HG03439 (cell line): Measurements from ENCODE around the gene SETD3.

Experiments
- ATAC-seq: cut with Tn5 transposase; IDR thresholded peaks from one replicate; pipeline ENCODE4 v1.9.1; 2021; ENCODE audit warnings: mild to moderate bottlenecking, moderate library complexity; ENCODE audit not compliant: unreplicated experiment

Gene SETD3

GRCh38 chr14:99401211-99401610 is 79.4 kb downstream of the SETD3 start:
- ATAC-seq, result no peak

DNA sequence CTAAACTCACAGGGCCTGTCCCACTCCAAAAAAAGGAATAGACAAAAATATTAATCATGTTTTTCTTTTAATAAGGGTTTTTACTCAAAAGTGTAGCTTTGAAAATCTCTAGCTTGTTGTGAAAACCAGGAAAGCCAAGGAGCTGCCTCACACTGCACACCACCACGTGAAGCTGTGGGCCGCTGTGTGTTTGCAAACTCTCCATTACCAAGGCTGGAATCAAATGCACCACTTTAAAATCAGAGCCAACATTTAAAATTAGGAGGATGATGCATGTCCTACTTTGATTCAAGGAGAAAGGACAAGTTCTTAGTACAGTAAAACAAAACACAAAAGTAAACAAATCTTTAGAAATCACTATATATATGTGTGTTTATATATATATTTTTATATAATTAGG is 83.0 kb downstream of the SETD3 start:
- ATAC-seq, result no peak

DNA sequence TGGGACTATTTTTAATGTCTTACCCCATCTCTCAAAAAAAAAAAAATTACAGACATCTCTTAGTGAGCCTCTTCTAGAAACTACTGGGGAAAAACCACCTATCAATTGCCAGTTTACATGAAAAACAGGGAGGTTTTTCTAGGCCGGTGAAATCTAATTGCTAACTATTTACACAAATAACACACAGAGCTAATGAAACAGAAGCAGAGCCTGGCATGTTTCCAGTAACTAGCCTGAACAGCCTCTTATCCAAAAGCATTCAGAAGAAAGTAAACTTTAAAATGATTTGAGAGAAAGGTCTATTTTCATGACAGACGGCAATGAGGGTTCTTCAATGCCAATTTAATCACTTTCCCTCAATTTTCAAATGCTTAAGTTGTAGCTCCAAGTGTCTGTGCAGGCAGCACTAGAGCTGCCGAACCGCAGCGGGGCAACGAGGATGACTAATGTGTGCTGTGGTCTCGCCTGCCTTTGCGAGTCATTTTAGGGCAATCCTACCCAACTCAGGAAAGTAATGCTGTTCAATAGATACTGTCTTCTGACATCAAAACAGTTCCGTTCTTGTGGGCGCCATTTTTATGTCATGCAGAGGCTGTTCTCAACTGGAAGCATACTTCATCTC is 84.6 kb downstream of the SETD3 start:
- ATAC-seq, result no peak

DNA sequence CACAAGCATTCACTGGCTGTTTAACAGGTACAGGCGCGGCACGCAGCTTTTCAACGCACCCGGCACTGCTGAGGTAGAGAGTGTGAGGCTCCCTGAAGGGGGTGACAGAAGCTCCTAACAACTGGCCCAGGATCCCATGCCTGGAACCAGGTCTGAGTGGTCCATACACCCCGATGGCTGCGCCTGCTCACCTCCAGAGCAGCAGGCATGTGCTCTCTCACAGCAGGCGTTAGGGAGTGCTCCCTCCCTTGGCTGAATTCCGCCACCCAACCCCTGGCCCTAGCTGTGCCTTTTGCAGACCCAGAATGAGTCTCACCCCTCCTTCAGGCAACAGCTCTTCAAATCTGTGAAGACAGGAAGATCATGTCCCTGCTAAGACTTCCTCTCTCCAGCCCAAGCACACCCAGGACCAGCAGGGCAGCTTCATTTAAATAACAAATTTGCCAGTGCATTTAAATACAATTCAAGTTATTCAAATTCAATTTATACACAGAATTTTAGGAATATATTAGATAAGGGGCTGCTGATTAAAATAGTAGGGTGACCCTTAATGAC is 86.0 kb downstream of the SETD3 start:
- ATAC-seq, result no peak

- ATAC-seq, result no peak
These were observed 87.5 kb downstream of the SETD3 start for GRCh38 chr14:99393059-99393655.

GRCh38 chr14:99391671-99392070 is 89.0 kb downstream of the SETD3 start:
- no peak for ATAC-seq

DNA sequence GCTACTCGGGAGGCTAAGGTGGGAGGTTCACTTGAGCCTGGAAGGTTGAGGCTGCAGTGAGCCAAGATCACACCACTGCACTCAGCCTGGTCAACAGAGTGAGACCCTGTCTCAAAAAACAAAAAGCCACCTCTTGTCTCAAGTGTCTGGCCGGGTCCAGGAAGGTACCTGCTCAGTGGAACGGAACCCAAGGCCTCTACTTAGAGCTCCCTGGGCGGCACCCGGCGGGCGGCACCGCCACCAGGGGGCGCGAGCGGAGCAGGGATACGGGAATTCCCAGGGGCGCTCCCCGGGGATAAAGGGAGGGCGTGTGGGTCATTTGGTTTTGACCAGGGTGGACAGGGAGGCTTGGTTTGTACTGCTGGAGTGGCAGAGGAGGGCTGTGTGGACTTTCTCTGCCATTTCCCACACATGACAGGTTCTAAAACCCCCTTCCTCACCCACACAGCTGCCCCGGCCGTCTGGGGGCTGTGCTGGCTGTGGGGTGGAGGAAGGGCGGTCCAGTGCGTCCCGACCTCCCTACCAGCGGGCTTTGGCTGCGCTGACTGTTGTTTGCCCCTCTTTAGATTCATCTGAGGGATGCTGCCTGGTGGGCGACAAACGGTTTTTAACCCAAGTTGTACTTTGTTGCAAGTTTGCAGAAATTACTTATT is 91.4 kb downstream of the SETD3 start:
- no peak for ATAC-seq

- ATAC-seq, result no peak
These were observed 92.4 kb downstream of the SETD3 start for GRCh38 chr14:99388286-99388685.

GRCh38 chr14:99387880-99388279 is 92.8 kb downstream of the SETD3 start:
- ATAC-seq, result no peak

DNA sequence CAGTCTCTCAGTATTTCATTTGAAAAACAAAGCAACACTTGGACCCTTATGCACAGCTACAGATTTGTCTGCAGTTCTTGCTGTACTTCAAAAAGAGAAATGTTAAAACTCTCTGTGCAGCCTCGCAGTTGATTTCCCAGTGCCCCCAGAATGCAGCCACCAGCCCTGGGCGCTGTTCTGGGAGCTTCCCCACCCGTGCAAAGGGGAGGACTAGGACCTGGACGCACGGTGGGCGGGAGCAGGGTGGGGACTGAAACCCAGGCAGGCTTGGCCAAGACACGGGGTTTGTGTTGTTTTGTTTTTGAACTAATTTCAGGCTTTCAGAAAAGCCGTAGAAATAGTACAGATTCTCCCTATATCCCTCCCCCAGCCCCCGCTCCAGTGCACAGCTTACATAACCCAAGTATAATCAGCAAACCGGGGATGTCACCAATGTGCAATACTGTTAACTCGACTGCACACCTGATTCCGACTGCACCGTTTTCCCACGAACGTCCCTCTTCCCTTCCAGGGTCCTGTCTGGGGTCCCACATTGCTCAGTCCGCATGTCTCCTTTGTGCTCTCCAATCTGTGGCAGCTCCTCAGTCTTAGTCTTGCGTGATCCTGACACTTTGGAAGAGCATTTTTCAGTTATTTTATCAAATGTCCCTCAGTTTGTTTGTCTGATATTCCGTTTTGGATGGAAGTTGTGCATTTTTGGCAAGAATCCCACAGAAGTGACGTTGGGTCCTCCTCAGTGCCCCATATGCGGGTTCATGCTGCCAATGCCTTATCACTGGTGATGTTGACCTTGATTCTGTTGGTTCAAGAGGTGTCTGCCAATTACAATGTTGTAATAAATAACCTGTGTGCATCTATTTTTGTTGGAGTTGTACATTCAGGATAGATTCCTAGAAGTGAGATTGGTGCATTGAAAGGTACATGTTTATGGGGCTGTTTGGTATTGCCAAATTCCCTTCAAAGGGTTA is 95.9 kb downstream of the SETD3 start:
- no peak for ATAC-seq

DNA sequence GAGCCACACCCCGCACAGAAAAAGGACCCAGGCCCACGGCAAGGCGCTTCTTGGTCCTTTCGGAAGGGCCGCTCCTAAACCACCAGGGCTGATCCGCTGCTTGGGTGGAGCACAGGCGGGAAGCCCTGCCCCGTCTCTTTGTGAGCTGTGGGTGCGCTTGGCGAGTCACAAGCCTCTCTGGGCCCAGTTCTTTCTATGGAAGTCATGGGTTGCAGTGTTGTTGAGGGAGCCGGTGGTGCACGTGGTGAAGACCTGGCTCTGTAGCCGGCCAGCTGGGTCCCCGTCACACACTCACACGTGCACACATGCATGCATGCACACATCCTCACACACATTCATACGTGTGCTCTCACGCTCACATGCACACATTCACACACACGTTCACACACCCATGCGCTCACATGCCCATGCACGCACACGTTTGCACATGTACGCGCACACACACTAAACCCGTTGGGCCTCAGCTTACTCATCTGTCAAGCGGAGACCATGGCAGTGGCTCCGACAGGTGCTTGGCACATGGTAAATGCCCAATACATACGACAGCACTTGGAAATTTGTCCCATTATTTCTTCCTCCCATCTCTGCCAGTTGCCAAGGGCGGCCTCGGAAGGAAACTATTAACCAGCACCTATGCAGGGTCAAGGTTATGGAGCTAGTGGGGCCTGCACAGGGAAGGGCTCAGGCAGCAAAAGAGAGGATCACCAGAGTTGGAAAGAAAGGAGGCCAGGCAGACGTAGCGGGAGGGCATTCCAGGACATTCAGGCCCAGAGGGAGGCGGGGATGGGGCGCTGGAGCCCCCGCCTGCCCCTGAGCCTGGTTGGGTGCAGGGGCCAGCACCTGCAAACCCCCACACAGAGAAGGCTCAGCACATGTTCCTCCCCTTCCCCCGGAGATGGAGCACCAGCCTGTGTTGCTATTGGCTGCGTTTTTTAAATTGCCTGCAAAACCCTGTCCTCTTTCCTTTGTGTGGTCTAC is 96.9 kb downstream of the SETD3 start:
- no peak for ATAC-seq

DNA sequence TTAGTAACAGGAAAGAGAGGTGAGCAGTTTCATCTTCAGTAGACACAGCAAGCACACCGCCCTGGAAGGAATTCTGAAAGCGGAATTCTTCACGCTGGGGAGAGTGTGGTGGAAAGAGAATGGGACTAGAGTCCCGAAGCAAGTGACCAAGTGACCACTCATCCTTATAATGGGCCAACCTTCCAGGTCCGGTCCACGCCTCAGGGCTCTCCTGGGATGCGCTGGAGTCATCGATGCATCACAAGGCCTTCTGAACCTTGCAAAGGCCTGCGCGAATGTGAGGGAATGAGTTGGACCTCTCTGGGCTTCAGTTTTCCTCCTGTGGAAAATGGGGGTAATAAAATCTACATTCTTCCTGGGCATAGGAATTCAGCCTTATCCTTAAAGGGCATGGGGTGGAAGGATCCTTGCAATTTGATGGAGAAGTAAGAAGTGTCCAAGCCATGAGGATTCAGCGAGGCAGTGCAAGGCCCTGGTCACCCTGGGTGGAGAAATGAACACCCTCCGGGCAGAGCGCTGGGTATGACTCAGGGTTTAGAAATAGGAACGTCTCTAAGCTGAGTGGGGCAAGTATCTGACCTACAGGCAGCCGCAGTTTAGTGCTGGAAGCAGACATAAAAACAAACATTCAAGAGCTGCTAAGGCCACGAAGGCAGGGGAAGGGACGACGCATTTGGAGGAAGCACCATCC is 97.7 kb downstream of the SETD3 start:
- no peak for ATAC-seq

DNA sequence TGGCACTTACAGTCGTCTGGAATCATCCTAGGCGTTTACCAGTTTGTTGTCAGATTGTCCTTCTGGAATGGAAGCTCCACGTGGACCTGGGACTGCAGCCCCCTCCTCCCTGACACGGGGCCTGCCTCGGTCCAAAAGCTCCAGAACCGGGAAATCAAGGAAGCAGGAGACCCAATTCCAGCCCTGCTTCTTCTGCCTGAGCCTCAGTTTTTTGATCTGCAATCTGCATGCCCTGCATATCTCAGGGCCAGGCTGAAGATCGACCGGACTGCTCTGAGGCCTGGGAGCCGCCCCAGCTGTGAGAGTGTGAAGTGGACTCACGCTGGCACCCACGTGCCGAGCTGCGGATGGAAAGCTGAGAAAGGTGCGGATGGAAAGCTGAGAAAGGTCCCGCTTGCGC is 98.6 kb downstream of the SETD3 start:
- ATAC-seq, result no peak

DNA sequence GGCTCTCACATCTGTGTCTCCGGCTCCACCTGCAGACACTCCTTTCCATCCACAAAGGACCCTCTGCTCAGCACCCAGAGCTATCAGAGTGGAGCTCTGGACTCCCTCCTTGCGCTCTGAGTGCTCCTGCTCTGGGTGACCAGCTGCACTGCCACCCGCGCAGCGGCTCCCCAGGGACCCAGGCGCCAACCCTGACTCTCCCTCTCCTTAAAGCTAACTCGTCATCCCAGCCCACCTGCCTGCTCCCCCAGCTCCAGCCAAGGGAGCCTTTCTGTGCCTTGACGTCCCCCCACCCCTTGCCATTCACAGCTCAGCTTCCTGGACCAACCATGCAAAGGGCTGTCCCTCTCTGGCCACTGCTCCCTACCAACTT is 99.0 kb downstream of the SETD3 start:
- no peak for ATAC-seq

DNA sequence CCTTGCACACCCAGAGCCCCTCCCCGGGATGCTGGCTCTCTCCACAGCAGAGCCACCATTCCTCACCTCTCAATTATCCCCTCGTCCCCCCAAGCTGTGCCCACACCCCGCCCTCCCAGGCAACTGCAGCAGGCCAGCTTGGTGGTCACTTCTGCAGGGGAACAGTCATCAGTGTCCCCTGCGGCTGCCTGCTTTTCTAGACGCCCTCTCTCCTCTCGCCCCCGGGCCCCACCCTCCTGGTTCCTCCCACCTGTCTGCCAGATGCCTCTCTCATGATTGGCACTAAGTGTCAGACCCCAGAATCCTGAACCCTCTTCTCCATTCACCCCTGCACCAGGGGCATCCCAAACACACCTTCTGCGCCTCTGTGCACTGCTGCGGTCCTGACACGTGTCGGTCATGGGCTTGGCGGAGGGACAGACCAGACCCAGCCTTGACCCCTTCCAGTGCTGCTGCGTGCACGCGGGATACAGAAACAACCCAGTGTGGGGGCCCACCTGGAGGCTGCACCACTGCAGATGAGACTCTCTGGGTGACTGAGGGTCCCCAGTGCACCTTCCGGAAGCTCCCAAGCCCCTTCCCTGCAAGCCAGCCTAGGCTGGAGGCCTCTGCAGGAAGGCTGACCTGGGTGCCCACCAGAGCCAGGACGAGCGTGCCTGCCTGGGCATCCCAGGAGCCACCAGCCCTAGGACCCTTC is 99.5 kb downstream of the SETD3 start:
- no peak for ATAC-seq

DNA sequence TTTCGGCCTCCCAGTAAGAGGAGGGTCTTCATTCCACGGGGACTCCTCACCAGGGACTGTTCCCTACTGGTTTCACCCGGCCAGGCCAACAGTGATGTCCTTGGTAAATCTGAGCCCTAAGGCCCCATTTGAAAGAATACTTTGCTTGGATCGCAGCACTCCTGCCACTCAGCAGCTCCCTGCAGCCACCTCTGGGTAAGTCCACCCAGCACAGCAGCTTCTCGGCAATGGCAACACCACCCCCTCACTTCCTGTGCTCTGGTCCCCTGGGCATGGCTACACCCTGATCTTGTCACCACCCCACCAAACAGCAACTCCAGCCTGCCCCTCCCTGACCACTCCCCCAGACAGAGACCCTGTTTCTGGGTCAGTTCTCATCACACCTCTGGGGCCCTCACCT is 100.3 kb downstream of the SETD3 start:
- no peak for ATAC-seq

- no peak for ATAC-seq
These were observed 101.9 kb downstream of the SETD3 start for GRCh38 chr14:99378782-99379214.

DNA sequence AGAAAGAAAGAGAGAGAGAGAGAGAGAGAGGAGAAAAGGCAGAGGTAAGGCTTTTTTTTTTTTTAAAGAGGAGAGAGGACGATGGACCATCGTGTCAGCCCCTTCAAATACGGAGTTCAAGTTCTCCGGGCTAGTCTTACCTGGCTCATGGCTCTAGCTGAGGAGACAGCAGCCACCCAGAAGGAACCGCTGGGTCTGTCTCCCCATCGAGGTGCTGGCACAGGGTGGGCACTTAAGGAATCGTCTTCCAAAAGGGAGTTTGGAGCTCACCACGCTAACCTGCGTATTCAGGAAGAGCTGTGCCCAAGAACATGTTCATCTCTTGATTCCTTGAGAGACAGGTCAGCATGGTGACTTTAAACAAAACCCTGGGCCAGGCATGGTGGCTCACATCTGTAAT is 102.7 kb downstream of the SETD3 start:
- no peak for ATAC-seq

DNA sequence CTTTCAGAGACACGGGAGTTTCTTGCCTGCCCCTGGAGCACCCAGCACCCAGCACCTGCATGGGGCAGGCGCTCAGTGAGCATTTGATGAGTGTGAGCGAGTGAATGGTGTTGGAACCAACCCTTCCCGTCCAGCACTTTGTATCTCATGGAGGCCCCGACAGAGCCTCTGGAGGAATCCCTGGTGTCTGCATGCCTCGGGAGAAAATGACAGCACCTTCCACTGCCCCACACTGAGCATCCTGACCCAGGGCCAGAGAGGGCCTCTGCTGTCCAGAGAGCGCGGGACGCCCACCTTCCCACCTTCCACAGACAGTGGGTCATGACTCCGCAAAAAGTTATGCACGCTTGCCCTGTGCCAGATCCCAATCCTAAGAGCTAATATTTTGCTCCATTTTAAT is 105.7 kb downstream of the SETD3 start:
- no peak for ATAC-seq
